GM19328 (cell line): ENCODE measurements around the gene TTLL3.
"Not testable (repeated sequence)": the region's sequence is repeated elsewhere in the genome, so short reads cannot be mapped to it uniquely, and the experiment has no call there.

Experiments
- ATAC-seq: cut with Tn5 transposase; IDR thresholded peaks from one replicate; pipeline ENCODE4 v1.9.1; 2021; ENCODE audit warnings: mild to moderate bottlenecking, moderate library complexity; ENCODE audit not compliant: unreplicated experiment

The TTLL3 gene

GRCh38 chr3:9809615-9810432, at the start of gene TTLL3:
TTLL3 (plus strand) TSS chr3:9810262; CDS start chr3:9810662, 400 bp downstream.
- peak; percentile 41 for ATAC-seq

DNA sequence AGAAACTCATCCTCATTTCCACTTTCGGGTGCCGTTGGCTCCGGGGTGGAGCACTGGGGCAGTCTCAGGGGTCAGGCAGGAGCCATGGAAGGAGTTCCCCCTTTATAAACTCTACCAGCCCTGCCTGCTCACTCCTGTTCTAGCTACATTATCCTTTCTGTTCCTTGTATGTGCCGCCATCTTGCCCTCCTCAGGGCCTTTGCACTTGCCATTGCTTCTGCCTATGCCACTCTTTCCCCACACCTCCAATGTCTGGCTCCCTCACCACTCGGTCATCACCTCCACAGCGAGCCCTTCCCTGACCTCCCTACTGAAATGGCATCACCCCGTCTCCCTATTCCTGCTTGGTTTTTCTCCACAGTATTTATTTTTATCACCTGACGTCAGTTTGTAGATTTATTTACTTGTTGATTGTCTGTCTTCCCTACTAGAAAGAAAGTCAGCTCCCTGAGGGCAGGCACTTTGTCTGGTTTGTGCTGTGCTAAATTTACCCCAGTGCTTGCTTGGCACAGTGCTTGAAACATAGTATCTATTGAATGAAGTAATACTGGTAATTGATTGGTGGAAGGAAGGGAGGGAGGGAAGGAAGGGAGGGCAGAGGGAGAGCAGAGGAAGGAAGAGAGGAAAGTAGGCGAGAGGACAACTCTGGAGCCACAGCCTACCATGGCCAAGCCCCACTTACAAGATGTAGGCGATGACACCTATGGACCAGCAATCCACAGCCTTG, 49.1 kb upstream of the TTLL3 start:
- ATAC-seq = no peak

GRCh38 chr3:9761919-9762318, 48.1 kb upstream of the TTLL3 start:
- no peak for ATAC-seq

GRCh38 chr3:9762871-9763270, 47.2 kb upstream of the TTLL3 start:
- no peak for ATAC-seq

GRCh38 chr3:9765865-9766264, 44.2 kb upstream of the TTLL3 start:
- no peak for ATAC-seq

GRCh38 chr3:9767418-9767817, 42.6 kb upstream of the TTLL3 start:
- no peak for ATAC-seq

GRCh38 chr3:9768141-9768775, 41.8 kb upstream of the TTLL3 start:
- ATAC-seq = no peak

DNA sequence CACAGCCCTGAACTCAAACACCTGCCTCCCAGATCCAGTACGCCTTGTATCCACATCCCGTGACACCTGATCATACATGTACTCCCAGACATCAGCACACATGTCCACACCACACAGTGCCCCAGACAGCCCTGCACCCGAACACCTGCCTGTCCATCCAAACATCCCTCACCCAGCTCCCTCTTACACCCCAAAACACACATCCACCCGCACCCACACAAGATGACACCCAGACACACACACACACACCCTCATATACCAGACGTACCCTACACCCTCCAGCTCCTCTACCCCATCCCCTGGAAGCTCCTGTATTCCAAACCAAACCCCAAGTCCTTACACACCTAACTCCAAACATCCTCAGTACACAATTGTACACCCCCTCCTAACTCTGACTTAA, 41.0 kb upstream of the TTLL3 start:
- no peak for ATAC-seq

DNA sequence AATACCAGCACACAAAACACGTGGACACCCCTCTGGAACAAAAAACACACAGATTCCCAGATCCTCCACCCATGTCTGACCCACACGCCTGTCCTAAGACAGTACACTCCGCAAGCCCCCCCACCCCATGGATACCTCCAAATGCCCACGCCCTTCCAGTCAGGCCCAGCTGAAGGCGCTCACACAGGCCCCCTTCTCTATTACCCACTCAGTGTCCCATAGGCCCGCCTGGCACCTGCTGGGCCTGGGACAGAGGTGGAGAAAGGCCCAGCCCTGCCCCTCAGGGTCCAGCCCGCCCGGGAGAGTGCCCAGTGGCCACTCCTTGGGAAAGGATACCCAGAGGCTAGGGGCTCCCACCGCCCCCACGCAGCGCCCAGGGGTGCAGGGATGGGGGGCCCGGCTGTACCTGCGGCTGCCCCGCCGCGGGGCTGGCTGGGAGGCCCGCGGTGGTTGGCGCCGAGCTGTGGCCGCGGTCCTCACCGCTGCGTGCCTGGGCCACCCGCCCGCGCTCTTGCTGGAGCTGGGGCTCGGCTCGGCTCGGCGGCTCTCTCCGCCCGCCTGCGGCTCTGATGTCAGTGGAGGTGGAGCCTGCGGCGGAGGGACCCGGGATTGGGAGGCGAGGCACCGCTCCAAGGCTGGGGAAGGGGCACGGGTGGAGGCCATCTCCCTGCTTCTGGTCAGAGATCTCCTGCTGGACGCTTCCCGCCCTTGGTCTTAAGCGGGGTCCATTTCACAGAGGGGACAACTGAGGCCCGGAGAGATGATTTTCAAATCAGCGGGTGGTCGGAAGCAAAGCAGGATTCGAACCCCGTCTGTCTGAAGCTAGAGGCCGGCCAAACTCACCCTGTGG, 40.4 kb upstream of the TTLL3 start, which contains the start of gene CAMK1:
Gene CAMK1 (minus strand): TSS at position 522 of the 850 bp plus-strand sequence. CDS start 2,198 bp downstream, outside the sequence.
- peak; percentile 71 for ATAC-seq

GRCh38 chr3:9770276-9770812, 39.7 kb upstream of the TTLL3 start:
- no peak for ATAC-seq

GRCh38 chr3:9771007-9771406, 39.1 kb upstream of the TTLL3 start:
- ATAC-seq = not testable (repeated sequence)

GRCh38 chr3:9776896-9777693, 33.0 kb upstream of the TTLL3 start:
- no peak for ATAC-seq

DNA sequence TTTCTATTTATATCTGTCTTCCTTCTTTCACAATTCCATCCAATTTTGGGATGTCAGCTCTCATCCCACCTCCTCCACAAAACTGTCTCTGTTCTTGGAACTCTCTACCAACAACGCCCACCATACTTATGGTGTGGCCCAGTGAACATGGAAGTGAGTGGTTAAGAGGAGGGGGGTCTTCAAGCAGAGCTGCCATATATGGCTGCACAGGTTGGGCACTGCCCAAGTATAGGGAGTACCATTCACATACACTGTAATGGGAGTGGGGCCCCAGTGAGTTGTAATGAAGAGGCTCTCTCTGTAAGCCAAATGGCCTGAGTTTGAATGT, 32.4 kb upstream of the TTLL3 start:
- no peak for ATAC-seq

DNA sequence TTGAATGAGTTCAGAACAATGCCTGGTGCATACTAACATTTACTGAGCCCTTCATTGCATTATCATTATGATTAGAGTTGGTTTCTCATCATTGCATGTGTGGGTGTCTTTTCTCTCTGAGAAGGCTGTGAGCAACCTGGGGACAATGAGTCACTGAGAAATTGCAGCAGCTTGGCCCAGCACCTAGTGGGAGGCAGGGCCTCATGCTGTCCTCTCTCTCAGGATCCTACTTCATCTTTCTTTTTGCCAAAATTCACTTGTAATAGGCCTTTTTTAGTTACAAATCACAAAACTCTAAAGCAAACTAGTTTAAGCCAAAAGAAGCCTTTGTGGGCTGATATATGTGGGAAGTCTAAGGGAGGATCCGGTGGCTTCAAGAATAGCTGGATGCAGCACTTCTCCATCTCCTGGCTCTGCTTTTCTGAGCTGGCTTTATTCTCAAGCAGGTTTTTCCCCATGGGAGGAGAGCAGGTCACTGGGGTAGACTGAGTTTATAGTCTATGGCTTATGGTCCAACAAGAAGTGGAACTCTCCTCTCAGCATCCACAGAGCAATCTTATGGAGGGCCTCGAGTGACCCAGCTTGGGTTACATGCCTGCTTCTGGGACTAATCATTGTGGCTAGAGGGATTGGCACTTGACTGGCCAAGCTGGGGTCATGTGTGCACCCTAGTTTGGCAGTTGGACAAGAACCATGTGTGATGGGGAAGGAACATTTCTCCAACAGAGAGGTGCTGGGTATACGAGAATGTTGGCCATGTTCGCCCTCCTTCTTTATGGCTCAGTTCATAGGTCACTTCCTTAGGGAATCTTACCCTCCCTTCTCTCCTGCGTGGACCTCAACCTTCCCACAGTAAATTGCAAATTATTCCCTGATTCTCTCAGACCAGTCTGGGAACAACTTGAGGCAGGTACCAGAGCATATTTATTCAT, 31.7 kb upstream of the TTLL3 start:
- ATAC-seq = no peak

DNA sequence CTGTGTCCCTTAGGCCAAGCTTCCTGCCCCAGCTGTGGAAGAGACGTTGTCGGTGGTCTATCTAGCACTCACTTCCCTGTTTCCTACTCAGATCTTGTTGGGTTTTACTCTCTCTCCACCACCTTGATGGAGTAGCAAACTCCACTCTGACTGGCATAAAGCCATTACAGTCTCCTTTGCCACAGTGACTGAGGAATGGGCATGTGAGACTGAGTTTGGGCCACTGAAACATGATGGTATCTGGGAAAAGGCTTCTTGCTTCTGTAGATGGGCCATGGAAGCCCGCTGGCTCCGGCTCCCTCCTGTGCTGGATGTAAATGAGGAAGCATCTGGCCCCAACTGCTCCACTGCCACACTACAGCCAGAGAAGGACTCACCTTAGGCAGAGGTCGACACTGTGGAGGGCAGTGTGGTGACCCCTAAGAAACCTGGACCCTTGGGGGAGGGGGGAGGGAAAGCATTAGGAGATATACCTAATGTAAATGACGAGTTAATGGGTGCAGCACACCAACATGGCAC, 30.9 kb upstream of the TTLL3 start:
- no peak for ATAC-seq

GRCh38 chr3:9779721-9780457, 30.2 kb upstream of the TTLL3 start:
- ATAC-seq = peak; percentile 54

DNA sequence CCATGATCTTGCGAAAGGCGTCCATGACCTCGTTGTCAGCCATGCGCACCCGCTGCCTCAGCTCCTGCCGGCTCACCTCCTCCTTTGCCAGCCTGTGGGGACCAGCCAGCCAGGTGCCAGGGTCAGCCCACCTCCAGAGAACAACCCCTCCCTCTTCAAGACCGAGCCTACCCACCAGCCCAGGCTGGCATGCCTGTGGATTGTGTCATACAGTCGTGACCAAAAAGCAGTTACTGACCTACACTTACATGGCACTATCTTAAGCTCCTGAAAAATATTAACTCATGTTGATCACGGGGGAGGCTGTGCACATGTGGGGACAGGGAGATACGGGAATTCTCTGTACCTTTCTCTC, 29.6 kb upstream of the TTLL3 start:
- ATAC-seq = no peak

- no peak for ATAC-seq
These were observed 29.2 kb upstream of the TTLL3 start for GRCh38 chr3:9780910-9781309.
